Subcutaneous abdominal adipose tissue (tissue), 5 donors: Measurements from ENCODE around the gene SRRT.

Source experiments
- H3K27ac ChIP-seq: one replicate; pipeline ENCODE4 v1.7.0; 2013; ENCODE audit warnings: low read depth, mild to moderate bottlenecking, inconsistent platforms, low read length, moderate library complexity
- H3K27me3 ChIP-seq, 5 donors: one replicate each; pipeline ENCODE4 v1.7.0; 2013; ENCODE audit warnings: low read length in 5 of 5, inconsistent platforms in 1 of 5; ENCODE audit not compliant: control insufficient read depth in 5 of 5, insufficient read depth in 4 of 5
- H3K36me3 ChIP-seq, 5 donors: one replicate each; pipeline ENCODE4 v1.7.0; 2013; ENCODE audit warnings: low read length in 5 of 5; ENCODE audit not compliant: control insufficient read depth in 5 of 5, insufficient read depth in 5 of 5
- H3K4me1 ChIP-seq, 5 donors: one replicate each; pipeline ENCODE4 v1.7.0; 2013; ENCODE audit warnings: low read length in 5 of 5, mild to moderate bottlenecking in 3 of 5, moderate library complexity in 1 of 5; ENCODE audit not compliant: control insufficient read depth in 5 of 5, insufficient read depth in 5 of 5
- H3K4me3 ChIP-seq, 5 donors: one replicate each; pipeline ENCODE4 v1.7.0; 2013; ENCODE audit warnings: low read length in 5 of 5, low read depth in 1 of 5
- H3K9ac ChIP-seq, 5 donors: one replicate each; pipeline ENCODE4 v1.7.0; 2013; ENCODE audit warnings: low read length in 5 of 5, mild to moderate bottlenecking in 4 of 5, moderate library complexity in 3 of 5
- H3K9me3 ChIP-seq, 5 donors: one replicate each; pipeline ENCODE4 v1.7.0; 2013; ENCODE audit warnings: low read length in 5 of 5; ENCODE audit not compliant: control insufficient read depth in 5 of 5
- donor health status: healthy.
- donor health status: healthy.
- donor health status: healthy.
- donor health status: healthy.
- donor health status: healthy.

The SRRT gene

DNA sequence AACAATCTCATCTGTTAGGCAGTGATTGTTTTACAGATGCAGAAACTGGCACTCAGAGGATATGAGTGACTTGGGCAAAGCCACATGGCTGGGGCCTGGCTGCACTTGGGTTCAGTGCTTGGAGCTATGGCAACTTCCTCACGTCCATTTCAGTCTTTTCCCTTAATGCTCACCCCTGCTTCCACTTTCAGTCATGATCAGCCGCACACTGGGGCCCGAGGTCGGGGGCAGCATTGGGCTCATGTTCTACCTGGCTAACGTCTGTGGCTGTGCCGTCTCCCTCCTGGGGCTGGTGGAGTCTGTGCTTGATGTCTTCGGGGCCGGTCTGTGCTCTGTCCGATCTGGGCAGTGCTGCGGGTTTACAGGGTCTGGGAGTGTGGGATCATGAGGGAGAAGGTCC is 19.4 kb upstream of the SRRT start:
- Histone ChIP-seq H3K36me3 (peaks cover 0 to 35% (median 17%) of the 10 kb centered on the region in 5 donors), H3K4me1 (peaks cover 0 to 28% (median 18%) of the 10 kb centered on the region in 5 donors), H3K4me3 (no peak overlapping the region)

DNA sequence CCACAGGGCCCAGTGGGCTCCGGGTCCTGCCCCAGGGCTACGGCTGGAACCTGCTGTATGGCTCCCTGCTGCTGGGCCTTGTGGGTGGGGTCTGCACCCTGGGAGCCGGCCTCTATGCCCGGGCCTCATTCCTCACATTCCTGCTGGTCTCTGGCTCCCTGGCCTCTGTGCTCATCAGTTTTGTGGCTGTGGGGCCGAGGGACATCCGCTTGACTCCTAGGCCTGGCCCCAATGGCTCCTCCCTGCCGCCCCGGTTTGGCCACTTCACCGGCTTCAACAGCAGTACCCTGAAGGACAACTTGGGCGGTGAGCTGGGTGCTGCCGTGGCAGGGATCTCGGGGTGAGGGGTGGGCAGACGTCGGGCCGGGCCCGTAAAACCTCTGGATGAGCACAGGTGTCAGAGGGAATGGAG is 18.0 kb upstream of the SRRT start:
- H3K4me1 ChIP-seq: peaks cover 0 to 25% (median 15%) of the 10 kb centered on the region in 5 donors
- no peaks in the 10 kb centered on the region for H3K9me3 ChIP-seq
- H3K36me3 ChIP-seq: peaks cover 0 to 49% (median 29%) of the 10 kb centered on the region in 5 donors
- no peak overlapping the region for H3K9ac ChIP-seq
- no peak overlapping the region for H3K27ac ChIP-seq
- no peaks in the 10 kb centered on the region for H3K27me3 ChIP-seq
- H3K4me3 ChIP-seq: no peak overlapping the region

More for the DNA sequence above, 19.4 kb upstream of the SRRT start:
- H3K9me3 ChIP-seq: no peaks in the 10 kb centered on the region
- H3K27ac ChIP-seq: no peak overlapping the region
- no peaks in the 10 kb centered on the region for H3K27me3 ChIP-seq
- no peak overlapping the region for H3K9ac ChIP-seq

- no peak overlapping the region for H3K9ac ChIP-seq
- peaks cover 0 to 62% (median 29%) of the 10 kb centered on the region in 5 donors for H3K36me3 ChIP-seq
- H3K27me3 ChIP-seq: no peaks in the 10 kb centered on the region
- H3K27ac ChIP-seq: no peak overlapping the region
- H3K4me3 ChIP-seq: no peak overlapping the region
- H3K9me3 ChIP-seq: no peaks in the 10 kb centered on the region
- peaks cover 0 to 10% (median 7%) of the 10 kb centered on the region in 5 donors for H3K4me1 ChIP-seq
Measured at GRCh38 chr7:100859856-100860255, 15.0 kb upstream of the SRRT start.

DNA sequence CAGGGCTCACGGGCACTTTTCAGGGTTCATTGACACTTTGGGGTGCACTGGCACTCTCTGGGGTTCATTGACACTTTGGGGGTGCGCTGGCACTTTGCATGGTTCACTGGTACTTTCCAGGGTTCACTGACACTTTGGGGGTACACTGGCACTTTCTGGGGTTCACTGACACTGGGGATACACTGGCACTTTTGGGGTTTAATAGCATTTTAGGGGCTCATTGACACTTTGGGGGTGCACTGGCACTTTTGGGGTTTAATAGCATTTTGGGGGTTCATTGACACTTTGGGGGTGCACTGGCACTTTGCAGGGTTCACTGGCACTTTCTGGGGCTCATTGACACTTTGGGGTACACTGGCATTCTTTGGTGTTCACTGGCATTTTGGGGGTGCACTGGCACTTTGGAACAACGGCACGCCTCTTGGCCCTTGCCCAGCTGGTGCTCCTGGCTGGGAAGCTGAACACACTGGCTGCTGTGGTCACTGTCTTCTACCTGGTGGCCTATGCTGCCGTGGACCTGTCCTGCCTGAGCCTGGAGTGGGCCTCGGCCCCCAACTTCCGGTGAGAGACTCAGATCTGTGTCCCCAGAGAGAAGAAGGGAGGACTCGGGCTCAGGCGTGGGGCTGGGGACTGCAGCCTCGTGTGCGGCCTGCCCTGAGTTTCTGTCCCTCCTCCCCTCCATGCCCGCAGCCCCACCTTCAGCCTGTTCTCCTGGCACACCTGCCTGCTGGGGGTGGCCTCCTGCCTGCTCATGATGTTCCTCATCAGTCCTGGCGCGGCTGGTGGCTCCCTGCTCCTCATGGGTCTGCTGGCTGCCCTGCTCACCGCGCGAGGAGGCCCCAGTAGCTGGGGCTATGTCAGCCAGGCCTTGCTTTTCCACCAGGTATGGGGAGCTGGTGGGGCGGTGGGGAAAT is 13.9 kb upstream of the SRRT start:
- Histone ChIP-seq H3K4me3 (no peak overlapping the region), H3K4me1 (peaks cover 0 to 16% (median 13%) of the 10 kb centered on the region in 5 donors), H3K9me3 (no peaks in the 10 kb centered on the region), H3K36me3 (peaks cover 0 to 54% (median 29%) of the 10 kb centered on the region in 5 donors), H3K9ac (no peak overlapping the region), H3K27ac (no peak overlapping the region), H3K27me3 (no peaks in the 10 kb centered on the region)

DNA sequence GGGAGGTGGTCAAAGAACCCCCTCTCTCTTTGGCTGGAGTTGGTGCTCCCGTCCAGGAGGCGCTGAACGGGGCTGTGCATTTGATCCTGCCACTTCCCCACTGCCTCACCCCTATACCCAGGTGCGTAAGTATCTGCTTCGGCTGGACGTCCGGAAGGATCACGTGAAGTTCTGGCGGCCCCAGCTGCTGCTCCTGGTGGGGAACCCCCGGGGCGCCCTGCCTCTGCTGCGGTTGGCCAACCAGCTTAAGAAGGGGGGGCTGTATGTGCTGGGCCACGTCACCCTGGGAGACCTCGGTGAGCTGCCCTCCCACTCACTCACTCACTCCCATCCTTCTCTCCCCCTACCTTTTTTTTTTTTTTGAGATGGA is 13.3 kb upstream of the SRRT start:
- no peak overlapping the region for H3K27ac ChIP-seq
- no peaks in the 10 kb centered on the region for H3K9me3 ChIP-seq
- no peak overlapping the region for H3K4me3 ChIP-seq
- peaks cover 1 to 22% (median 18%) of the 10 kb centered on the region in 5 donors for H3K4me1 ChIP-seq
- H3K9ac ChIP-seq: no peak overlapping the region
- H3K27me3 ChIP-seq: no peaks in the 10 kb centered on the region
- peaks cover 0 to 53% (median 29%) of the 10 kb centered on the region in 5 donors for H3K36me3 ChIP-seq

- H3K27ac ChIP-seq: no peak overlapping the region
- H3K4me1 ChIP-seq: peaks cover 5 to 40% (median 34%) of the 10 kb centered on the region in 5 donors
- H3K27me3 ChIP-seq: no peaks in the 10 kb centered on the region
- no peak overlapping the region for H3K9ac ChIP-seq
- peaks cover 0 to 46% (median 23%) of the 10 kb centered on the region in 5 donors for H3K36me3 ChIP-seq
- no peaks in the 10 kb centered on the region for H3K9me3 ChIP-seq
- no peak overlapping the region for H3K4me3 ChIP-seq
Measured at GRCh38 chr7:100863406-100863950, 11.4 kb upstream of the SRRT start.

DNA sequence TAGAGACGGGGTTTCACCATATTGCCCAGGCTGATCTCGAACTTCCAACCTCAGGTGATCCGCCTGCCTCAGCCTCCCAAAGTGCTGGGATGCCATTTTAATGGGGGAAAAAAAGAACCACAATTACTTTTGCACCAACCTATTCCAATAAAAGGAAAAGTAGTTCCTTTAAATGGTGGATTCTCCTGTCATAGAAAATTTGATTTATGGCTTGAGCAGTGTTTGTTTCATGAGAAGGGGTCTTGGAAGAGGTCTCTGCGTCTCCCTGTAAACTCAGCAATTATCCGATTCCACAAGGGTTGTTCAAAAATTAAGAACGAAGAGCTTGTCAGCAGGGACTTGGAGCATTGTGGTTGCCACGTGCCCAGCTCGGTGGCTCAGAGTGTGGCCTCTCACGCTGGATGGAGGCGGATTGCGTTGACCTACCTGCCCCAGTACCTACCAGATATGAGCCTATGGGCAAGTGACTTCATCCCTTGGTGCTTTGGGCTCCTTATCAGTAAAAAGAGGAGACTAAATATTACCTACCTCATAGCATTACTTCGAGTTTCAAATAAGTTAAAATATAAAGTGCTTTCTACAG is 10.5 kb upstream of the SRRT start:
- peaks cover 0 to 38% (median 21%) of the 10 kb centered on the region in 5 donors for H3K36me3 ChIP-seq
- H3K9ac ChIP-seq: peak overlapping the region in 1 of 5 donors; percentile 20
- no peak overlapping the region for H3K4me3 ChIP-seq
- peaks cover 5 to 48% (median 42%) of the 10 kb centered on the region in 5 donors for H3K4me1 ChIP-seq
- no peaks in the 10 kb centered on the region for H3K27me3 ChIP-seq
- no peaks in the 10 kb centered on the region for H3K9me3 ChIP-seq
- no peak overlapping the region for H3K27ac ChIP-seq

- H3K9ac ChIP-seq: no peak overlapping the region
Measured at GRCh38 chr7:100865372-100865911, 9.5 kb upstream of the SRRT start.

GRCh38 chr7:100865938-100866728 is 8.8 kb upstream of the SRRT start:
- peaks cover 5 to 48% (median 42%) of the 10 kb centered on the region in 5 donors for H3K4me1 ChIP-seq
- H3K4me3 ChIP-seq: peak overlapping the region in 4 of 5 donors; percentile 76 to 92 (median 86)
- H3K9ac ChIP-seq: peak overlapping the region in 4 of 5 donors; percentile 92 to 100 (median 98)
- peak overlapping the region; percentile 97 for H3K27ac ChIP-seq
- no peaks in the 10 kb centered on the region for H3K27me3 ChIP-seq
- no peaks in the 10 kb centered on the region for H3K9me3 ChIP-seq
- H3K36me3 ChIP-seq: peaks cover 2 to 34% (median 15%) of the 10 kb centered on the region in 5 donors

More at GRCh38 chr7:100865372-100865911, 9.5 kb upstream of the SRRT start:
- H3K9me3 ChIP-seq: no peaks in the 10 kb centered on the region
- H3K27me3 ChIP-seq: no peaks in the 10 kb centered on the region
- no peak overlapping the region for H3K27ac ChIP-seq
- peaks cover 0 to 34% (median 15%) of the 10 kb centered on the region in 5 donors for H3K36me3 ChIP-seq
- H3K4me1 ChIP-seq: peaks cover 5 to 48% (median 42%) of the 10 kb centered on the region in 5 donors
- H3K4me3 ChIP-seq: peak overlapping the region in 1 of 5 donors; percentile 38
